Daoy (cell line): ENCODE measurements around the gene SALL3. TPM values are rescaled to one million over a fixed set of nuclear protein-coding genes. Genes with fewer than 3 reads are reported as not detected.

Experiments used
- DNase-seq: peaks from one replicate; pipeline ENCODE4 v3.0.0-alpha.2; 2015; ENCODE audit warnings: low read depth
- total RNA-seq: library from RNA; depleted of rRNA; stranded (reverse); fragments of >200 nt; shearing (Covaris generic); gene quantifications from 2 replicates; pipeline ENCODE4 v1.2.3, GENCODE V29; 2014

Gene SALL3
- total RNA-seq, 1 experiment from 2014 or later = 4.1 TPM

DNA sequence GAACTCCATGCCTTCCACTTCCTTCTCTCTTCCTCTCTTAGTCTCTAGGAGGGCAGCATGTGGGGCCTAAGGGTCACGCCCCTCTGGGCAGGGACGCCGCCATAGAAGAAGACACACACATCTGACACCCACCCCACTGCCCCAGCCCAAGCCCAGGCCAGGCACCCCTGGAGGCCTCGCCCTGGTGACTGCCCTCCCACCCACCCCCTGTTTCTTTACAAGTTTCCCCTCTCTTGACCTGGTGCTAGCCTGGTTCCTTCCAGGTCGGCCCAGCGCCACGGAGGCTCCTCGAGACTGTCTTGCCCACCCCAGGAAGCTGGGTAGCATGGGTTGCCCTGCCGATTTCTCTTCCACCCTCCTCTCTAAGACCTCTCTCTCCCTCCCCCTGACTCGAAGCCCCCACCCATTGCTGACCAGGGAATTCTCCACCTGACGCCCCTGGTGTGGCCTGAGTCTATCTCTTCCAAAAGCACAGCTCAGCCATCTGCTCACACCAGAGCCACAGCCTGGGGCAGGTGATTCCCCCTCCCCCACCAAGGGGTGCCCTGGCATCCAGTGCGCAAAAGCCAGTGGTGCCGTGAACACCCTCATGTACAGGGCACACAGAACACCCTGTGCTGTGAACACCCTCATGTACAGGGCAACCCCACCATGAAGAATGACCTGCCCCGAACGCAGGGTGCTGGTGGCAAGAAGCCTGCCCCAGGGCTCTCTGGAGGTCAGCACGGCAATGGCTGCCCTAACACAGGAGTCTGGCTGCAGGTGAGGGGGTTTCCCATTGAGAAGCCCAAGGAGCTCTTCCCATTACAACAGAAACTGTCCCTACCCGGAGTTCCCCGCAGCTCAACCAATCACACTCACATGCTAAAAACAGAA is 13.5 kb upstream of the SALL3 start:
- DNase-seq = no peak

DNA sequence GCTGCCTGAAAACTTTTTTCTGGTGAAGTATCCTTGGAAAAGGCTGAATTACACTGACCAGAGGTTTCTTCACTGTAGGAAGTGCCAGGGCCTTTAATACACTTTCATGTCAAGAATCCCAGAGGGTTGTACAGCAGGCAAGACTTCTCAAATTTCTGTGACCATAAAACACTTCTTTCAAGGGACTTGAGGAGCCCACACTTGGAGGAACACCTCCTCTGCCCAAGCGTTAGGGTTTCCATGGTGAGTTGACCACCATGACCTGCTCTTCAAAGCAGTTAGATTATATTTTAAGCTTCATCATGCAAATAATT is 12.9 kb upstream of the SALL3 start:
- no peak for DNase-seq

DNA sequence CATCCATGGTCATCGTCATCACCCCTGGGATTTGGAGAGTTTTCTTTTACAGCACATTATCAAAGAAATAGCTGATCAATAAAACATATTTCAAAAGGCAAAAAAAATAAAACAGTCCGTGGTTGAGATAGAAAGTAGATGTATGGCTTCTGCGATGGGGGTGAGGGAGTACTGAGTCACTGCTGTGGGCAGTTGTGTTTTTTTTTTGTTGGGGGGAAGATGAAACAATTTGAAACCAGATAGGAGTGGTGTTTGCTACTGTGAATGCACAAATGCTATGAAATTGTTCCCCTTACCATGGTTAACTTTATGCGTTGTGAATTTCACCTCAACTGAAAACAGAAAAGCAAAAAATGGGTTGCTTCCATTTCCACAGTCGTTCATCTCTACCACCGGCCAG is 11.9 kb upstream of the SALL3 start:
- DNase-seq = no peak

GRCh38 chr18:78969574-78970315 is 9.9 kb upstream of the SALL3 start:
- DNase-seq = no peak

DNA sequence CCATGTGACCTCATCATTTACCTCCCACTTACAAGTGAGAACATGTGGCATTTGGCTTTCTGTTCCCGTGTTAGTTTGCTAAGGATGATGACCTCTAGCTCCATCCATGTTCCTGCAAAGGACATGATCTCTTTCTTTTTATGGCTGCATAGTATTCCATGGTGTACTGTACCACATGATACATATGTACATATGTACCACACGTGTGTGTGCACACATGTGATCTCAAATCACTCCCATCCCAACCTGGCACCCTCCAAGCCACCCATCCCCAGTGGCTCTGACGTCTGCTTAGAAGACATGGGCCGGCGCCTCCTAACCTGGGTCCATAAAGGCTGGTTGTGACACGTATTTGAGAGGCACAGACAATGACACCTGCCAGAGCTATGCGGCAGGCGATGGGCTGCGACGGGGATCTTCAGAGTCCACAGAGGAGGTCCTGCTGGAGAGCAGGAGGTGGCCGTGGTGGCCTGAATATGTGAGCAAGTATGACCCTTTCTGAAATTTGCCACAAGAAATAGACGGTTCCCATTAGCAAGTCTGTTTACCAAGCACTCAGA is 8.8 kb upstream of the SALL3 start:
- DNase-seq = no peak

GRCh38 chr18:78971511-78972245 is 7.9 kb upstream of the SALL3 start:
- DNase-seq = no peak

DNA sequence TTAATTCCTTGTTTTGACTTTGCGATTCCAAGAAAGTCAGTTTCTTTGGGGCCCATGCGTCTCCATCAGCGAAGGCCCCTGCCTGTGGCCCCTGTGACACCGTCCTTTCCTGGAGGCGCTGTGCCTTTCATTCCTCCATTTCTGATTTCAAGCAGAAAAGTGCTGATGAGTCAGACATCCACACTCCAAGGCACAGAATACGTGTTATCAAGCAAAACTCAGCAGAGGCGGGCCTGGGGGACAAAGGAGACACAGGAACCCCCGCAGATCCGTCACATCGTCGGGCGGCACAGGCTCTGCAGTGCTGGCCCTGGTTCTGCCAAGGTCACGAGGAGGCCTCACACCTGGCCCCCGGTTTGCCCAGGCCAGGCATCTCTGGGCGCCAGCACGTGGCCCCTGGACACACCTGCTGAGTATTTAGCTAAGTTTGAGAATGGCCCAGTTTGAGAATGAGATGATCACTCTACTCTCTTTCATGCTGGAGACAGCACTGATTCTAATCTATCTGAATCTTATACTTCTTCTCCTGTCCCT is 7.2 kb upstream of the SALL3 start:
- no peak for DNase-seq

GRCh38 chr18:78972930-78973331 is 6.7 kb upstream of the SALL3 start:
- DNase-seq = no peak

GRCh38 chr18:78973357-78974083 is 6.1 kb upstream of the SALL3 start:
- DNase-seq = no peak

DNA sequence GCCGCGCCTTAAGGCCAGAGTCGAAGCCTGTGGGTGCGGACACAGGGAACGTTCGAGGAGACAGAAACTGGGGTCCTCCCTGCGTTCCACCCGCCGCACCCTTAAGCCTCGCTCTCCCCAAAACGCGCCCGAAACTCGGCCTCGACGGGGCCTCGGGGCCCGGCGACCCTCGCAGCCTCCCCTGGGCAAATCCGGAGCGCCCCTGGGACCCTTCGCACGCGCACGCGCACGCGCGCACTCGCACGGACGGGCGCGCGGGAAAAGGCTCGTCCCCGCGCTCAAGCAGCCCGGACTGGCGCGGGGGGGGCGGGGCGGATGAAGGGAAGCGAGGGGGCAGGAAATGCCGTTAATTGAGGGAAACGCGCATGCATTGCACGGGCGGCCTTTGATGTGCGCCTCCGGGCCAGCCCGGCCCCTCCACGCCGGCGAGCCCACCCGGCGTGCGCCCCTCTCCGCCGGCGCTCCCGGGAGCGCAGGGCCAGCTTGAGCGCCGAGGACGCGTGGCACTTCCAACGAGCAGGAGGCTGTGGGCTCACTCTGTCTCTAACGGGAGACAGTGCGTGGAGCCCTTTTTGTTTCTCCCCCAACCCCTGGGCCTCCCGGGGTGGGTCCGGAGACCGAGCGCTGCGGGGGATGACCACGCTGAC is 5.4 kb upstream of the SALL3 start:
- peak; percentile 51 for DNase-seq

DNA sequence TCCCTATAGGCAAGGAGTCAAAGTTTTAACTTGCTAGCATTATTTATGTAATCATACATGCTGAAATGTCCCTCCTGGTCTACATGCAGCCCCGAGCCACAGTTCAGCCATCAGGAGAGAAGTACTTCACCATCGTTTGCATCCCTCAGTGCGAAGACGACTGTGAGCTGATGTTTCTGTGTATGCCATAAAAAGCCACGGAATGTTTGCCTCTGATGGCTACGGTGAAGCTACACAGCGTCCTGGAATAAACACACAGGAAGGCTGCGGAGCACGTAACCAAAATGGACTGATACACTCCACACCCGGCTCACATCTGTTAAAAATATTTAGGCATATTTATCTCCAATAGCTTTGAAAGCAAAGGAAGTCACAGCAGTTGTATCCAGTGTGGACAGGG is 4.3 kb upstream of the SALL3 start:
- DNase-seq = no peak

DNA sequence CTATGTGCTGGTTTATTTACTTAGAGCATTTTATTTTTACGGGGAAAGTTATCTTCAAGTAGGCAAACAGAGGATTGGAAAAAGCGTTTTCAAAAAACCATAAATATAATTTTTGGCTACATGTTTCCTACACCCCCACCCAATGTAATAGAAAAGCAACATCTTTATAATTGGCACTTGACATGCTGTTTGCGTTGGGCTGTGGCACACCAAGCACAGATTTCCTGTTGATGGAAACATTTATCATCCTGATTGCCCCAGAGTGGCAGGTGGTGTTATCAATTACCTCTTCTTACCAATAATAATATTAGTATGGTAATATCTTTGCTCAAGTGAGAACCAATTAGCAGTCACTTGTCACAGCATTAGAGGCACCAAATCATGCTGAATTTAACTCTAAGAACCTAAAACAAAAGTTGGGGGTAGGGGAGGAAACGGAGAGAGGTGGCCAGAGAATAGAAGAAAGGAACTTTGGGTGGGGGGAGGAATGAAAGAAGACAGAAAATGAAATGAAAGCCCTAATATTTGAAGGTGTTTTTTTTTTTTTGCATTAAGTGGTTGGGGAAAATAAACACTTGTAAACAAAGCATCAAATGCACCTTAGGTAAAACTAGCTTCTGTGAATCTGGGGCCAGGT is 3.8 kb upstream of the SALL3 start:
- no peak for DNase-seq

GRCh38 chr18:78976765-78977636 is 2.6 kb upstream of the SALL3 start:
- no peak for DNase-seq

GRCh38 chr18:78977637-78978348 is 1.8 kb upstream of the SALL3 start:
- no peak for DNase-seq

DNA sequence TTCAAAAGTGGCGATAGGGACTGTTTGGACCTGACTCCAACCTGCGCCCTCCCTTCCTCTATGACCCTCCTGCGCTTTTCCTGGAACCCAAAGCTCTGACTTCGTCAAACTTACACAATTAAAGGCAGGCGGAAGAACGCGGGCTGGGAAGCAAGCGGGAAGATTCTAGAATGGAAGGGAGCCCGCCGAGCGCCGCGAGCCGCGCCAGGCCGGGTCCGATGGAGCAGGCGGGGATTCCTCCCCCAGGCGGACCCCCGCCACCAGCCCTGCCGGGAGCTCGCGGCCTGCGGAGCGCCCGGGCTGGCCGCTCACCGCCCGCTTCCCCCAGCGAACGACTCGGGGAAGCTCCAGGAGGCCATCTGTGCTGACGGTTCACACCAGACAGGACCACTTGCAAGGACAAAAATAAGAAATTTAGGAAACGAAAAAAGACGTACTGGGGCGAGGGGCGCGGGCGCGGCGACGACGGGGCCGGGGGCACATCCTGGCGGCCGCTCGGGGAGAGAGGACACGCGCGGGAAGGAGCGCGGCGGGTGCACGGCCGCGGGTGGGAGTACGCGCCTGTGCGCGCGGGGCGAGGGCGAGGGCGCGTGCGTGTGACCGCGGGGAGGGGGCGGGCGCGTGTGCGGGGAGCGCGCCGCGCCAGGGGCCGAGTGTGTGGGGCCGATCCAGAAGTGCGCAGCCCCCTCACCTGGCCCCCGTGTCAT is 1.1 kb upstream of the SALL3 start:
- peak; percentile 48 for DNase-seq

GRCh38 chr18:78979056-78979729 is 425 bp upstream of the SALL3 start:
- peak; percentile 79 for DNase-seq

- peak; percentile 53 for DNase-seq
Observed at GRCh38 chr18:78980279-78980771, 707 bp downstream of the SALL3 start.
